Pancreas (tissue), 10 donors: Measurements from ENCODE around the gene CCNF. TPM values are rescaled to one million over a fixed set of nuclear protein-coding genes. Genes with fewer than 3 reads are reported as not detected.

Source experiments
- ATAC-seq, 4 donors: fragments of 200-7000 bp; cut with Tn5 transposase; one replicate each; pipeline versions ENCODE4 v1.8.0 to v1.9.1; 2020; ENCODE audit warnings: mild to moderate bottlenecking in 4 of 4, moderate library complexity in 4 of 4
- DNase-seq, 6 donors: peaks; one replicate each; pipeline ENCODE4 v3.0.0-alpha.2; 2020
- FAIRE-seq: peaks from 2 replicates; lab custom pipeline; 2012; peaks lifted over from hg19 to GRCh38; lab: Jason Lieb, UNC
- H3K27ac ChIP-seq, 4 donors: fragments of 200-600 bp; sonication (generic); 1 replicate in 3 of 4; 2 replicates in 1 of 4; pipeline versions ENCODE4 v1.5.0 to v1.8.0; 2020
- H3K27me3 ChIP-seq, 4 donors: fragments of 200-600 bp; one replicate each; pipeline ENCODE4 v1.8.0; 2021
- H3K36me3 ChIP-seq, 3 donors: fragments of 200-600 bp; sonication (generic) in 1 of 3; one replicate each; pipeline versions ENCODE4 v1.5.0 to v1.8.0; 2020 to 2021
- H3K4me1 ChIP-seq, 3 donors: fragments of 200-600 bp; one replicate each; pipeline ENCODE4 v1.8.0; 2021
- H3K4me3 ChIP-seq, 4 donors: fragments of 200-600 bp; sonication (generic) in 2 of 4; one replicate each; pipeline versions ENCODE4 v1.5.0 to v1.8.0; 2020 to 2021
- H3K9me3 ChIP-seq, 4 donors: fragments of 200-600 bp; one replicate each; pipeline ENCODE4 v1.8.0; 2021
- CTCF ChIP-seq, 4 donors: fragments of 200-600 bp; sonication (generic) in 3 of 4; IDR thresholded peaks; one replicate each; pipeline versions ENCODE4 v1.5.0 to v1.8.0; 2021; ENCODE audit warnings: antibody characterized with exemption in 4 of 4
- WGBS, 2 donors: extraction: QIAGEN DNeasy Blood & Tissue Kit; methylation state at CpG; one replicate each; pipeline ENCODE4 v1.1.7; 2013; 5-methylcytosine and 5-hydroxymethylcytosine counted together
- intact Hi-C, 3 donors: fragments of 100-400 bp; cut with DNase I; formaldehyde crosslinking; loops; one replicate each; pipeline versions ENCODE4 v1.11.1 to v1.14.2; 2022
- polyA plus RNA-seq, 2 donors: library from polyadenylated mRNA; stranded (reverse); fragments of 200-250 nt; gene quantifications; one replicate each; pipeline ENCODE4 v1.2.3, GENCODE V29; 2013
- total RNA-seq, 6 donors: library from RNA; stranded (reverse); fragmentation: NEBNext Ultra II Directional in 4 of 6; extraction: Animal tissue kit (Norgen Biotek cat#: 25700) in 4 of 6; gene quantifications; one replicate each; pipeline versions ENCODE4 v1.2.1 to v1.2.4, GENCODE V29; 2021 to 2023
- donor health status: healthy with polysubstance abuse.
- donor health status: DM: no; HTN: no; CAD: no; lungs with moderate emphysema.
- donor health status: DM: no; HTN: no; CAD: no.
- donor health status: control.
- donor health status: control.
- donor health status: Bipolar disorder and iron deficiency.
- donor health status: DM: yes; HTN: yes; CAD: no.
- donor health status: DM: no; HTN: no; CAD: no.
- donor health status: DM: no; HTN: no; CAD: no.
- donor health status: DM: yes; HTN: yes; CAD: no.

The CCNF gene
- total and polyA plus RNA-seq, 8 donors: 0.69 to 2.6 (median 1.1) TPM

- ATAC-seq (peak in 2 of 4 donors; percentile 1 to 12), DNase-seq (no peak)
- TF ChIP-seq CTCF (IDR thresholded peaks at IDR 0.05): no peak
These were observed 29.8 kb downstream of the CCNF start for GRCh38 chr16:2458887-2459646.

GRCh38 chr16:2459647-2460390 is 30.6 kb downstream of the CCNF start, which contains the start of gene TEDC2:
TSS of gene TEDC2 (plus strand) at chr16:2460109. CDS start at chr16:2460145, 36 bp downstream.
- DNase-seq (peak; percentile 95 to 99 (median 98)), FAIRE-seq (no peak), ATAC-seq (peak; percentile 99 to 100 (median 100))
- no peak within 1 kb of the TSS for H3K27ac ChIP-seq
- WGBS, 2 donors: 0 to 1% methylated on average over 33 to 66 of the region's 66 CpGs
- no peaks in the 10 kb centered on the region for H3K9me3 ChIP-seq
- H3K4me3 ChIP-seq: peak within 1 kb of the TSS; percentile 18 to 67 (median 40)
- no peak for TF ChIP-seq CTCF (IDR thresholded peaks at IDR 0.05)
- peaks cover 0 to 8% (median 0%) of the 10 kb centered on the region in 3 donors for H3K4me1 ChIP-seq
- H3K27me3 ChIP-seq: no peaks in the 10 kb centered on the region
- intact Hi-C loops: no loop called here
- no peaks in the 10 kb centered on the region for H3K36me3 ChIP-seq

More at GRCh38 chr16:2458887-2459646, 29.8 kb downstream of the CCNF start:
- H3K4me3 ChIP-seq: peak overlapping the region; percentile 18 to 67 (median 40)
- H3K9me3 ChIP-seq: no peaks in the 10 kb centered on the region
- no peaks in the 10 kb centered on the region for H3K27me3 ChIP-seq
- intact Hi-C loops: no loop called here
- H3K36me3 ChIP-seq: no peaks in the 10 kb centered on the region
- no peak overlapping the region for H3K27ac ChIP-seq
- no peak for FAIRE-seq
- peaks cover 0 to 8% (median 0%) of the 10 kb centered on the region in 3 donors for H3K4me1 ChIP-seq
- 23 to 28% methylated on average over 18 of the region's 18 CpGs for WGBS, 2 donors

GRCh38 chr16:2460391-2460713 is 31.1 kb downstream of the CCNF start:
- no peak for DNase-seq
- TF ChIP-seq CTCF (IDR thresholded peaks at IDR 0.05): no peak
- no peaks in the 10 kb centered on the region for H3K27me3 ChIP-seq
- FAIRE-seq: no peak
- intact Hi-C loops: no loop called here
- peak overlapping the region in 3 of 4 donors; percentile 16 to 67 (median 42) for H3K4me3 ChIP-seq
- WGBS, 2 donors: 2 to 4% methylated on average over 13 to 20 of the region's 20 CpGs
- no peaks in the 10 kb centered on the region for H3K9me3 ChIP-seq
- no peak overlapping the region for H3K27ac ChIP-seq
- peaks cover 0 to 8% (median 0%) of the 10 kb centered on the region in 3 donors for H3K4me1 ChIP-seq
- H3K36me3 ChIP-seq: no peaks in the 10 kb centered on the region
- peak in 1 of 4 donors; percentile 2 for ATAC-seq

GRCh38 chr16:2460916-2461315 is 31.7 kb downstream of the CCNF start:
- Histone ChIP-seq H3K36me3 (no peaks in the 10 kb centered on the region), H3K4me3 (no peak overlapping the region), H3K4me1 (peaks cover 0 to 8% (median 0%) of the 10 kb centered on the region in 3 donors), H3K9me3 (no peaks in the 10 kb centered on the region), H3K27me3 (no peaks in the 10 kb centered on the region), H3K27ac (no peak overlapping the region)
- intact Hi-C loops: no loop called here
- 75 to 79% methylated on average over 13 of the region's 13 CpGs for WGBS, 2 donors
- DNase-seq: peak in 2 of 6 donors; percentile 50 to 70
- no peak for ATAC-seq
- no peak for FAIRE-seq
- no peak for TF ChIP-seq CTCF (IDR thresholded peaks at IDR 0.05)
